Smooth muscle cell (in vitro differentiated cells): Measurements from ENCODE around the gene FGF14. TPM values are rescaled to one million over a fixed set of nuclear protein-coding genes. Genes with fewer than 3 reads are reported as not detected.
"Not testable (repeated sequence)": the region's sequence is repeated elsewhere in the genome, so short reads cannot be mapped to it uniquely, and the experiment has no call there.

Experiments used
- DNase-seq: peaks from one replicate; lab custom pipeline; 2025; ENCODE audit not compliant: unreplicated experiment; lab: John Stamatoyannopoulos, UW
- H2AFZ ChIP-seq: fragments of 200-600 bp; sonication (generic); 2 replicates; pipeline ENCODE4 v1.6.0; 2016; ENCODE audit warnings: antibody characterized with exemption, low read depth, mild to moderate bottlenecking
- H3F3A ChIP-seq: fragments of 200-600 bp; sonication (generic); 2 replicates; pipeline ENCODE4 v1.6.0; 2017; ENCODE audit warnings: antibody characterized with exemption, low read depth
- H3K27ac ChIP-seq: fragments of 200-600 bp; sonication (generic); 2 replicates; pipeline ENCODE4 v1.5.1; 2016; ENCODE audit warnings: low read depth, mild to moderate bottlenecking
- H3K27me3 ChIP-seq: fragments of 200-600 bp; sonication (generic); 2 replicates; pipeline ENCODE4 v1.6.1; 2016; ENCODE audit warnings: low read depth, mild to moderate bottlenecking
- H3K36me3 ChIP-seq: fragments of 200-600 bp; sonication (generic); 2 replicates; pipeline ENCODE4 v1.5.1; 2016; ENCODE audit warnings: low read depth
- H3K4me1 ChIP-seq: fragments of 200-600 bp; sonication (generic); 2 replicates; pipeline ENCODE4 v1.5.1; 2016; ENCODE audit warnings: low read depth
- H3K4me2 ChIP-seq: fragments of 200-600 bp; sonication (generic); 2 replicates; pipeline ENCODE4 v1.6.0; 2016; ENCODE audit warnings: mild to moderate bottlenecking
- H3K4me3 ChIP-seq: fragments of 200-600 bp; sonication (generic); 2 replicates; pipeline ENCODE4 v1.5.1; 2016; ENCODE audit warnings: mild to moderate bottlenecking
- H3K79me2 ChIP-seq: fragments of 200-600 bp; sonication (generic); 2 replicates; pipeline ENCODE4 v1.6.0; 2016; ENCODE audit warnings: low read depth, mild to moderate bottlenecking
- H3K9ac ChIP-seq: fragments of 200-600 bp; sonication (generic); 2 replicates; pipeline ENCODE4 v1.6.0; 2016; ENCODE audit warnings: low read depth
- H3K9me3 ChIP-seq: fragments of 200-600 bp; sonication (generic); replicated peaks from 2 replicates; pipeline ENCODE4 v1.5.1; 2016; ENCODE audit warnings: low read depth
- H4K20me1 ChIP-seq: fragments of 200-600 bp; sonication (generic); 2 replicates; pipeline ENCODE4 v1.6.0; 2016; ENCODE audit warnings: low read depth
- WGBS: methylation state at CpG from one replicate; pipeline ENCODE4 v1.1.7; 2016; ENCODE audit warnings: low lambda C conversion rate; 5-methylcytosine and 5-hydroxymethylcytosine counted together
- polyA plus RNA-seq: library from polyadenylated mRNA; unstranded; fragments of >200 nt; fragmentation: Nextera tagmentation; extraction: Ambion mirVana; gene quantifications from 2 replicates; pipeline ENCODE4 v1.2.1, GENCODE V29; 2016
- total RNA-seq: library from RNA; depleted of rRNA; stranded (reverse); fragments of >200 nt; gene quantifications from 2 replicates; pipeline ENCODE4 v1.2.3, GENCODE V29; 2014
- TF ChIP-seq, protein P1 (sequence below): fragments of 200-600 bp; sonication (generic); IDR thresholded peaks from 2 replicates; pipeline ENCODE4 v1.5.1; 2017; ENCODE audit warnings: borderline replicate concordance, mild to moderate bottlenecking, antibody characterized with exemption; ENCODE audit not compliant: insufficient read depth, poor library complexity, severe bottlenecking

Gene FGF14
- total and polyA plus RNA-seq, 2 experiments from 2014 or later = 0.23 TPM; not detected in 1

GRCh38 chr13:102097708-102098107 lies 304.1 kb downstream of the FGF14 start:
- TF ChIP-seq, protein P1, sequence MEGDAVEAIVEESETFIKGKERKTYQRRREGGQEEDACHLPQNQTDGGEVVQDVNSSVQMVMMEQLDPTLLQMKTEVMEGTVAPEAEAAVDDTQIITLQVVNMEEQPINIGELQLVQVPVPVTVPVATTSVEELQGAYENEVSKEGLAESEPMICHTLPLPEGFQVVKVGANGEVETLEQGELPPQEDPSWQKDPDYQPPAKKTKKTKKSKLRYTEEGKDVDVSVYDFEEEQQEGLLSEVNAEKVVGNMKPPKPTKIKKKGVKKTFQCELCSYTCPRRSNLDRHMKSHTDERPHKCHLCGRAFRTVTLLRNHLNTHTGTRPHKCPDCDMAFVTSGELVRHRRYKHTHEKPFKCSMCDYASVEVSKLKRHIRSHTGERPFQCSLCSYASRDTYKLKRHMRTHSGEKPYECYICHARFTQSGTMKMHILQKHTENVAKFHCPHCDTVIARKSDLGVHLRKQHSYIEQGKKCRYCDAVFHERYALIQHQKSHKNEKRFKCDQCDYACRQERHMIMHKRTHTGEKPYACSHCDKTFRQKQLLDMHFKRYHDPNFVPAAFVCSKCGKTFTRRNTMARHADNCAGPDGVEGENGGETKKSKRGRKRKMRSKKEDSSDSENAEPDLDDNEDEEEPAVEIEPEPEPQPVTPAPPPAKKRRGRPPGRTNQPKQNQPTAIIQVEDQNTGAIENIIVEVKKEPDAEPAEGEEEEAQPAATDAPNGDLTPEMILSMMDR = no peak
- Histone ChIP-seq H3K27me3 (no peaks in the 10 kb centered on the region), H3K9ac (no peak overlapping the region), H3K4me2 (no peak overlapping the region), H2AFZ (no peak overlapping the region), H3K4me1 (no peaks in the 10 kb centered on the region), H3F3A (no peaks in the 10 kb centered on the region), H3K4me3 (no peak overlapping the region), H3K79me2 (no peaks in the 10 kb centered on the region), H3K36me3 (no peaks in the 10 kb centered on the region), H3K27ac (no peak overlapping the region), H4K20me1 (no peaks in the 10 kb centered on the region), H3K9me3 (no peaks in the 10 kb centered on the region)
- WGBS = 74% methylated on average over 5 of the region's 5 CpGs
- DNase-seq = no peak

- H3K27me3 ChIP-seq, H3K36me3 ChIP-seq, H3K4me1 ChIP-seq, H3K4me3 ChIP-seq, H3K27ac ChIP-seq, H3K4me2 ChIP-seq, H4K20me1 ChIP-seq, H3K9ac ChIP-seq, H3F3A ChIP-seq, H2AFZ ChIP-seq, H3K9me3 ChIP-seq, H3K79me2 ChIP-seq, DNase-seq: not testable (repeated sequence)
Measured at GRCh38 chr13:102093288-102093687, 308.6 kb downstream of the FGF14 start.

GRCh38 chr13:102091231-102091630 lies 310.6 kb downstream of the FGF14 start:
- Histone ChIP-seq H3K9ac (no peak overlapping the region), H3K27me3 (no peaks in the 10 kb centered on the region), H4K20me1 (no peaks in the 10 kb centered on the region), H3K9me3 (no peaks in the 10 kb centered on the region), H2AFZ (no peak overlapping the region), H3F3A (no peaks in the 10 kb centered on the region), H3K4me1 (no peaks in the 10 kb centered on the region), H3K4me3 (no peak overlapping the region), H3K4me2 (no peak overlapping the region), H3K36me3 (no peaks in the 10 kb centered on the region), H3K27ac (no peak overlapping the region), H3K79me2 (no peaks in the 10 kb centered on the region)
- 48% methylated on average over 3 of the region's 3 CpGs for WGBS
- DNase-seq = no peak
- TF ChIP-seq, protein P1 = no peak

DNA sequence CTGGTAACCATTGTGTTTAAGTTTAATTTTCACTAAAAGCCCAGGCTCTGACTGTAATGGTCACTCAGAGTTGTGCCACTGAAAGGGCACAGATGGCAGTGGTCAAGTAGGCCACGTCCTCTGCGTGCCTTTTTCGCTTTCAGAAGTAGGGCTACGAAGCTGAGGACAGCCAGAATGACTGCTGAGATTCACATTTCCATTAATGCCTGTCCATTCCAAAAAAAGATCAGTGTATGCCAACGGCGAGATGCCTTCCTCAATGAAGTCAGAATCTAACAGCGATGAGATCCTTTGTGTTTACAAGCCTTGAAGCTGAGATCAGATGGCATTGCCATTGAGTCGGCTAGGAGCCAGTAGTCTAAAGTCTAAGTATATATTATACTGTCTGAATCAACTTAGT lies 311.3 kb downstream of the FGF14 start:
- Histone ChIP-seq H4K20me1 (no peaks in the 10 kb centered on the region), H3K9ac (no peak overlapping the region), H3K27ac (no peak overlapping the region), H3K9me3 (no peaks in the 10 kb centered on the region), H3F3A (no peaks in the 10 kb centered on the region), H3K27me3 (no peaks in the 10 kb centered on the region), H3K36me3 (no peaks in the 10 kb centered on the region), H3K4me3 (no peak overlapping the region), H2AFZ (no peak overlapping the region), H3K4me2 (no peak overlapping the region), H3K79me2 (no peaks in the 10 kb centered on the region), H3K4me1 (no peaks in the 10 kb centered on the region)
- no peak for DNase-seq
- 93% methylated on average over 8 of the region's 8 CpGs for WGBS
- TF ChIP-seq, protein P1 = no peak
